ENCODE data around the gene SPAG16.
"Not testable (repeated sequence)": the region's sequence is repeated elsewhere in the genome, so short reads cannot be mapped to it uniquely, and the experiment has no call there.

SPAG16 gene

GRCh38 chr2:213274143-213274542 lies 10.1 kb upstream of the SPAG16 start:
- Mint-ChIP-seq H3K27me3 (ENCODE audit: low read depth) (no peaks in the 10 kb centered on the region), H3K4me3 (no peak overlapping the region), H3K4me1 (no peaks in the 10 kb centered on the region), H3K9me3 (peaks cover 6% of the 10 kb centered on the region), H3K36me3 (ENCODE audit: low read depth) (no peaks in the 10 kb centered on the region), H3K27ac (no peak overlapping the region)
- no peak for TF ChIP-seq CTCF (IDR thresholded peaks at IDR 0.05; ENCODE audit: unreplicated experiment in 3 of 3)

DNA sequence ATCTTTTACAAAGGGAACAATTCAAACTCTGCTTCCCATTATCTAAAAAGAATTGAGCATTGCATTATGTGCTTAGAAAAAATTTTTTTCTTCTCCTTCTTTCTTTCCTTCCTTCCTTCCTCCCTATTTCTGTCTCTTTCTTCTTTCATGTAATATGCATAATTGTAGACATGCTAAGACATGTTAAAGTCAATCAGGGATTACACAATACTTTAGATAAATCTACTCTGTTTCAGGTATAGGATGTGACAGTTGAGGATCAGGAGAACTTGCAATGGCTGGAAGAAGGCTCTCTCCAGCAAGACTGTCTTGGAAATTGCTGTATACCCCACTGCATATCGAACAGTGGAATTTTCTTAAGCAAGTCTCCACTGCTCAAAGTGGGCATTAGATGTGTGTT lies 9.0 kb upstream of the SPAG16 start:
- TF ChIP-seq CTCF (IDR thresholded peaks at IDR 0.05; ENCODE audit: unreplicated experiment in 3 of 3): no peak
- Mint-ChIP-seq H3K27ac (no peak overlapping the region), H3K4me1 (no peaks in the 10 kb centered on the region), H3K36me3 (ENCODE audit: low read depth) (no peaks in the 10 kb centered on the region), H3K9me3 (peaks cover 7% of the 10 kb centered on the region), H3K4me3 (no peak overlapping the region), H3K27me3 (ENCODE audit: low read depth) (no peaks in the 10 kb centered on the region)

DNA sequence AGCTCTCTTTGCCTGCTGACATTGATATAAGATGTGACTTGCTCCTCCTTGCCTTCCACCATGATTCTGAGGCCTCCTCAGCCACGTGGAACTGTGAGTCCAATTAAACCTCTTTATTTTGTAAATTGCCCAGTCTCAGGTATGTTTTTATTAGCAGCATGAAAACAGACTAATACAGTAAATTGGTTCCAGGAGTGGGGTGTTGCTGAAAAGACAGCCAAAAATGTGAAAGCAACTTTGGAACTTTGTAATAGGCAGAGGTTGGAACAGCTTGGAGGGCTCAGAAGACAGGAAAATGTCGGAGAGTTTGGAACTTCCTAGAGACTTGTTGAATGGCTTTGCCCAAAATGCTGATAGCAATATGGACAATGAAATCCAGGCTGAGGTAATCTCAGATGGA lies 7.1 kb upstream of the SPAG16 start:
- H3K9me3 Mint-ChIP-seq; H3K4me1 Mint-ChIP-seq; H3K27ac Mint-ChIP-seq; H3K36me3 Mint-ChIP-seq (ENCODE audit: low read depth); H3K4me3 Mint-ChIP-seq; H3K27me3 Mint-ChIP-seq (ENCODE audit: low read depth): not testable (repeated sequence)

- Mint-ChIP-seq H3K36me3 (ENCODE audit: low read depth) (no peaks in the 10 kb centered on the region), H3K27ac (no peak overlapping the region), H3K9me3 (peaks cover 7% of the 10 kb centered on the region), H3K27me3 (ENCODE audit: low read depth) (no peaks in the 10 kb centered on the region), H3K4me1 (peaks cover 5% of the 10 kb centered on the region), H3K4me3 (no peak overlapping the region)
- no peak for TF ChIP-seq CTCF (IDR thresholded peaks at IDR 0.05; ENCODE audit: unreplicated experiment in 3 of 3)
Observed at GRCh38 chr2:213279116-213279620, 5.1 kb upstream of the SPAG16 start.

- no peak for TF ChIP-seq CTCF (IDR thresholded peaks at IDR 0.05; ENCODE audit: unreplicated experiment in 3 of 3)
- H3K27me3 Mint-ChIP-seq (ENCODE audit: low read depth): no peaks in the 10 kb centered on the region
- H3K4me1 Mint-ChIP-seq: peaks cover 6% of the 10 kb centered on the region
- no peak overlapping the region for H3K27ac Mint-ChIP-seq
- no peak overlapping the region for H3K4me3 Mint-ChIP-seq
- no peaks in the 10 kb centered on the region for H3K36me3 Mint-ChIP-seq (ENCODE audit: low read depth)
- peaks cover 7% of the 10 kb centered on the region for H3K9me3 Mint-ChIP-seq
Observed at GRCh38 chr2:213279971-213280370, 4.3 kb upstream of the SPAG16 start.

- Mint-ChIP-seq H3K27ac (no peak overlapping the region), H3K27me3 (ENCODE audit: low read depth) (no peaks in the 10 kb centered on the region), H3K36me3 (ENCODE audit: low read depth) (no peaks in the 10 kb centered on the region), H3K4me3 (peak overlapping the region in 1 of 3 experiments; percentile 8), H3K4me1 (peaks cover 17% of the 10 kb centered on the region), H3K9me3 (peaks cover 7% of the 10 kb centered on the region)
- TF ChIP-seq CTCF (IDR thresholded peaks at IDR 0.05; ENCODE audit: unreplicated experiment in 3 of 3): no peak
Observed at GRCh38 chr2:213281156-213281555, 3.1 kb upstream of the SPAG16 start.
